ENCODE results near the gene SLC38A3.

GRCh38 chr3:50229490-50229889 lies 24.4 kb downstream of the SLC38A3 start:
- TF ChIP-seq CTCF (IDR thresholded peaks at IDR 0.05), result no peak
- no peak for TF ChIP-seq EZH2phosphoT487 (IDR thresholded peaks at IDR 0.05)
- TF ChIP-seq EZH2 (IDR thresholded peaks at IDR 0.05), result no peak

All from neural progenitor cell (in vitro differentiated cells).